Epithelial cell of esophagus (primary cell): Measurements from ENCODE around the gene PCDHGC5.

Experiments used
- DNase-seq: peaks from one replicate; pipeline ENCODE4 v3.0.0; 2010; ENCODE audit warnings: low read depth
- H3K4me3 ChIP-seq: 2 replicates; pipeline ENCODE4 v1.5.1; 2011; ENCODE audit warnings: mild to moderate bottlenecking, low read length, control low read depth
- CTCF ChIP-seq: IDR thresholded peaks from 2 replicates; pipeline ENCODE4 v1.5.1; 2011; ENCODE audit warnings: low read depth, mild to moderate bottlenecking, low read length, control low read depth, inconsistent platforms; ENCODE audit not compliant: insufficient read depth; ENCODE audit errors: missing control alignments

PCDHGC5 gene

GRCh38 chr5:141488591-141489561 is at the start of gene PCDHGC5:
TSS of gene PCDHGC5 (plus strand) at chr5:141489081. CDS start at chr5:141489241, 160 bp downstream.
- TF ChIP-seq CTCF = no peak
- DNase-seq = peak; percentile 86
- H3K4me3 ChIP-seq = no peak within 1 kb of the TSS

- DNase-seq = no peak
- no peak for TF ChIP-seq CTCF
- H3K4me3 ChIP-seq = no peak overlapping the region
These were observed 49.3 kb upstream of the PCDHGC5 start for GRCh38 chr5:141439411-141440141.

GRCh38 chr5:141440341-141440740 is 48.5 kb upstream of the PCDHGC5 start:
- no peak for DNase-seq
- H3K4me3 ChIP-seq = no peak overlapping the region
- TF ChIP-seq CTCF = no peak

- no peak for TF ChIP-seq CTCF
- H3K4me3 ChIP-seq = no peak overlapping the region
- no peak for DNase-seq
These were observed 47.2 kb upstream of the PCDHGC5 start for GRCh38 chr5:141441571-141442170.

- DNase-seq = no peak
- TF ChIP-seq CTCF = no peak
- no peak overlapping the region for H3K4me3 ChIP-seq
These were observed 23.5 kb upstream of the PCDHGC5 start for GRCh38 chr5:141465351-141465750.

- H3K4me3 ChIP-seq = peak within 1 kb of the TSS; percentile 92
- peak; percentile 94 for DNase-seq
- TF ChIP-seq CTCF = peak; percentile 42
These were observed 13.2 kb upstream of the PCDHGC5 start, which contains the start of gene PCDHGC3 for GRCh38 chr5:141475625-141476131. TSS of gene PCDHGC3 (plus strand) at chr5:141475966. CDS start at chr5:141476117, 151 bp downstream.
